ENCODE results near the gene SLC1A2. TPM values are rescaled to one million over a fixed set of nuclear protein-coding genes. Genes with fewer than 3 reads are reported as not detected.
"Not testable (repeated sequence)": the region's sequence is repeated elsewhere in the genome, so short reads cannot be mapped to it uniquely, and the experiment has no call there.

The SLC1A2 gene
- total RNA-seq, 1 experiment from 2014 or later, result 0.50 TPM

DNA sequence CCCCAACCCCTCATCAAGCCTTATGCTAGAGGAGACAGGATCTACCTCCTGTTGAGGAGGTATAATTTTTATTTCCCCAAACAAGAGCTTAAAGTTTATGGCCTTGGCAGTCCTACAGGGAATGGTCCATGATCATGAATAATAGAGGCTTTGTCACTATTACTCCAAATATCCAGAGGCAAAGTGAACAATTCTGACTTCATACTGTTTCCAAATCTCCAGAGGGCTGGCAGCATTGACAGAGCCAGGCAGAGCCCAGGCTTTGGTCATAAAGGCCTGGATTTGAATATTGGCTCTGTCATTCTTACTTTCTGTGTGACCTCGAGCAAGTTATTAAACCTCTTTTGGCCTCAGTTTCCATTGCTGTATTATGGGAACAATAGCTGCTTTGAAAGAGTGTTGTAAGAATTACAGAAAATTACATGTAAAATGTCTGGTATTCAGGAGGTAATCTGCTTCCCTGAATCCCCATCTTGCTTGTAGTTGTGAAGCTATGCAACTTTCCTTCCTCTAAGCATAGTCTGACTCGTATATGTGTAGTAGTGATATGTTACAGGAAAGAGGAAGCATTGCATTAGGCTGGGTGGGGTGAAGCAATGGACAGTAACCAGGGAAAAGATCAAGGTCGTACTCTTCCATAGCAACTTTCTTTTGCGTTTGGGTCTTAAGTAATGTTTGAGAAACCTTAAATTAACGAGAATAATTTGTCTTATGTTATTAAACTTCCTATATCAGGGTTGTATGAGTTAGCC lies 191.6 kb downstream of the SLC1A2 start:
- Histone ChIP-seq H3K4me2 (ENCODE audit: insufficient read depth, insufficient read length, low read length) (no peak overlapping the region), H2AK5ac (ENCODE audit: insufficient read length, low read length) (no peak overlapping the region), H3K4ac (ENCODE audit: low read depth, low read length) (no peak overlapping the region), H3K23me2 (ENCODE audit: insufficient read length, low read depth, low read length, poor library complexity, severe bottlenecking) (no peaks in the 10 kb centered on the region), H3K56ac (ENCODE audit: insufficient read length, low read depth, low read length) (no peak overlapping the region), H3K79me1 (ENCODE audit: insufficient read depth, low read depth, low read length, poor library complexity, severe bottlenecking) (no peaks in the 10 kb centered on the region), H3K18ac (ENCODE audit: insufficient read length, low read depth, low read length) (no peak overlapping the region), H3K79me2 (ENCODE audit: insufficient read depth, low read length) (no peaks in the 10 kb centered on the region), H3T11ph (ENCODE audit: low read length) (no peak overlapping the region), H3K4me1 (ENCODE audit: insufficient read depth, low read length) (no peaks in the 10 kb centered on the region), H2BK5ac (ENCODE audit: insufficient read length, low read length) (no peak overlapping the region), H2BK12ac (ENCODE audit: insufficient read length, low read depth, low read length) (no peak overlapping the region), H4K20me1 (ENCODE audit: control insufficient read depth, insufficient read depth, insufficient read length) (no peaks in the 10 kb centered on the region), H3K23ac (ENCODE audit: insufficient read length, low read depth, low read length) (no peak overlapping the region), H4K8ac (replicated peaks; ENCODE audit: insufficient read length, low read depth, low read length) (no peak overlapping the region), H3K9me3 (ENCODE audit: control insufficient read depth, low read depth, low read length) (no peaks in the 10 kb centered on the region), H4K5ac (ENCODE audit: insufficient read length, low read depth, low read length) (no peak overlapping the region), H2AFZ (ENCODE audit: low read length) (no peak overlapping the region), H3K27ac (ENCODE audit: insufficient read length, low read depth, low read length) (no peak overlapping the region), H4K91ac (ENCODE audit: insufficient read length, low read depth, low read length) (no peak overlapping the region), H3K14ac (ENCODE audit: insufficient read depth, low read length) (no peak overlapping the region), H3K27me3 (ENCODE audit: insufficient read depth, low read length) (no peaks in the 10 kb centered on the region), H2BK20ac (ENCODE audit: low read depth, low read length, poor library complexity, severe bottlenecking) (no peak overlapping the region), H3K9ac (ENCODE audit: extremely low read depth, insufficient read length, low read length) (no peak overlapping the region), H2BK120ac (ENCODE audit: low read depth, low read length, poor library complexity, severe bottlenecking) (no peak overlapping the region), H2BK15ac (ENCODE audit: low read depth, low read length) (no peak overlapping the region)
- no CpG with 5 or more reads among the region's 5 CpGs for WGBS (ENCODE audit: extremely low coverage, insufficient read length, low lambda C conversion rate)
- no peaks in the 10 kb centered on the region; the same call in 1 of the 2 replicates for H3K27me3 Mint-ChIP-seq (ENCODE audit: low read depth)
- TF ChIP-seq, protein P1, sequence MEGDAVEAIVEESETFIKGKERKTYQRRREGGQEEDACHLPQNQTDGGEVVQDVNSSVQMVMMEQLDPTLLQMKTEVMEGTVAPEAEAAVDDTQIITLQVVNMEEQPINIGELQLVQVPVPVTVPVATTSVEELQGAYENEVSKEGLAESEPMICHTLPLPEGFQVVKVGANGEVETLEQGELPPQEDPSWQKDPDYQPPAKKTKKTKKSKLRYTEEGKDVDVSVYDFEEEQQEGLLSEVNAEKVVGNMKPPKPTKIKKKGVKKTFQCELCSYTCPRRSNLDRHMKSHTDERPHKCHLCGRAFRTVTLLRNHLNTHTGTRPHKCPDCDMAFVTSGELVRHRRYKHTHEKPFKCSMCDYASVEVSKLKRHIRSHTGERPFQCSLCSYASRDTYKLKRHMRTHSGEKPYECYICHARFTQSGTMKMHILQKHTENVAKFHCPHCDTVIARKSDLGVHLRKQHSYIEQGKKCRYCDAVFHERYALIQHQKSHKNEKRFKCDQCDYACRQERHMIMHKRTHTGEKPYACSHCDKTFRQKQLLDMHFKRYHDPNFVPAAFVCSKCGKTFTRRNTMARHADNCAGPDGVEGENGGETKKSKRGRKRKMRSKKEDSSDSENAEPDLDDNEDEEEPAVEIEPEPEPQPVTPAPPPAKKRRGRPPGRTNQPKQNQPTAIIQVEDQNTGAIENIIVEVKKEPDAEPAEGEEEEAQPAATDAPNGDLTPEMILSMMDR (conservative IDR thresholded peaks at IDR 0.05), result no peak
- no peaks in the 10 kb centered on the region for H3K36me3 Mint-ChIP-seq (ENCODE audit: insufficient read depth in 1 of 3, low read depth in 3 of 3)
- no peaks in the 10 kb centered on the region for H3K4me1 Mint-ChIP-seq
- H3K9me3 Mint-ChIP-seq, result no peaks in the 10 kb centered on the region
- H3K27ac Mint-ChIP-seq, result no peak overlapping the region
- no peak for DNase-seq
- no peak overlapping the region for H3K4me3 Mint-ChIP-seq

- not testable (repeated sequence) for H3K27ac Mint-ChIP-seq; H3K56ac ChIP-seq (ENCODE audit: insufficient read length, low read depth, low read length); H3K4me1 Mint-ChIP-seq; H3K23me2 ChIP-seq (ENCODE audit: insufficient read length, low read depth, low read length, poor library complexity, severe bottlenecking); H3K4ac ChIP-seq (ENCODE audit: low read depth, low read length); H3K27me3 Mint-ChIP-seq (ENCODE audit: low read depth); H3K9me3 Mint-ChIP-seq; H3K4me2 ChIP-seq (ENCODE audit: insufficient read depth, insufficient read length, low read length); H4K91ac ChIP-seq (ENCODE audit: insufficient read length, low read depth, low read length); H4K20me1 ChIP-seq (ENCODE audit: control insufficient read depth, insufficient read depth, insufficient read length); H3T11ph ChIP-seq (ENCODE audit: low read length); H2BK5ac ChIP-seq (ENCODE audit: insufficient read length, low read length); H2AFZ ChIP-seq (ENCODE audit: low read length); H2BK120ac ChIP-seq (ENCODE audit: low read depth, low read length, poor library complexity, severe bottlenecking); H3K27me3 ChIP-seq (ENCODE audit: insufficient read depth, low read length); H3K79me1 ChIP-seq (ENCODE audit: insufficient read depth, low read depth, low read length, poor library complexity, severe bottlenecking); H2BK20ac ChIP-seq (ENCODE audit: low read depth, low read length, poor library complexity, severe bottlenecking); H3K27ac ChIP-seq (ENCODE audit: insufficient read length, low read depth, low read length); H4K8ac ChIP-seq (replicated peaks; ENCODE audit: insufficient read length, low read depth, low read length); H2BK12ac ChIP-seq (ENCODE audit: insufficient read length, low read depth, low read length); H4K5ac ChIP-seq (ENCODE audit: insufficient read length, low read depth, low read length); H3K36me3 Mint-ChIP-seq (ENCODE audit: insufficient read depth in 1 of 3, low read depth in 3 of 3); H3K79me2 ChIP-seq (ENCODE audit: insufficient read depth, low read length); H3K14ac ChIP-seq (ENCODE audit: insufficient read depth, low read length); H3K18ac ChIP-seq (ENCODE audit: insufficient read length, low read depth, low read length); H3K4me3 Mint-ChIP-seq; H3K4me1 ChIP-seq (ENCODE audit: insufficient read depth, low read length); DNase-seq; H2AK5ac ChIP-seq (ENCODE audit: insufficient read length, low read length); H3K9me3 ChIP-seq (ENCODE audit: control insufficient read depth, low read depth, low read length); H3K23ac ChIP-seq (ENCODE audit: insufficient read length, low read depth, low read length); H2BK15ac ChIP-seq (ENCODE audit: low read depth, low read length); H3K9ac ChIP-seq (ENCODE audit: extremely low read depth, insufficient read length, low read length)
- WGBS (ENCODE audit: extremely low coverage, insufficient read length, low lambda C conversion rate), result no CpG with 5 or more reads among the region's 6 CpGs
Measured at GRCh38 chr11:35226756-35227155, 192.6 kb downstream of the SLC1A2 start.

Measured in H9 (cell line).